H9 (cell line): Measurements from ENCODE around the gene SELENOV. TPM values are rescaled to one million over a fixed set of nuclear protein-coding genes. Genes with fewer than 3 reads are reported as not detected.
A peak's percentile ranks its signal among the peaks of the same experiment; 100 is the strongest.

Source experiments
- DNase-seq: peaks from one replicate; pipeline ENCODE4 v3.0.0-alpha.2; 2017
- H2AFZ ChIP-seq: one replicate; pipeline ENCODE4 v1.6.1; 2013; ENCODE audit warnings: mild to moderate bottlenecking, low read length, control low read depth, moderate library complexity
- H2AK5ac ChIP-seq: 2 replicates; pipeline ENCODE4 v1.6.1; 2013; ENCODE audit warnings: low read length, control low read depth, mixed read lengths; ENCODE audit not compliant: insufficient read length
- H2BK120ac ChIP-seq: one replicate; pipeline ENCODE4 v1.6.1; 2013; ENCODE audit warnings: low read depth, mild to moderate bottlenecking, low read length, control low read depth, inconsistent platforms; ENCODE audit not compliant: poor library complexity, severe bottlenecking
- H2BK12ac ChIP-seq: 2 replicates; pipeline ENCODE4 v1.6.1; 2013; ENCODE audit warnings: low read length, control low read depth, mixed read lengths, low read depth; ENCODE audit not compliant: insufficient read length
- H2BK15ac ChIP-seq: 2 replicates; pipeline ENCODE4 v1.6.1; 2013; ENCODE audit warnings: low read depth, low read length, control low read depth
- H2BK20ac ChIP-seq: one replicate; pipeline ENCODE4 v1.6.1; 2013; ENCODE audit warnings: low read depth, mild to moderate bottlenecking, low read length, control low read depth, inconsistent platforms; ENCODE audit not compliant: poor library complexity, severe bottlenecking
- H2BK5ac ChIP-seq: 2 replicates; pipeline ENCODE4 v1.6.1; 2013; ENCODE audit warnings: low read length, control low read depth, mixed read lengths; ENCODE audit not compliant: insufficient read length
- H3K14ac ChIP-seq: 2 replicates; pipeline ENCODE4 v1.6.1; 2013; ENCODE audit warnings: low read length, control low read depth; ENCODE audit not compliant: insufficient read depth
- H3K18ac ChIP-seq: 2 replicates; pipeline ENCODE4 v1.6.1; 2013; ENCODE audit warnings: low read depth, mild to moderate bottlenecking, mixed read lengths, low read length, control low read depth; ENCODE audit not compliant: insufficient read length
- H3K23ac ChIP-seq: 2 replicates; pipeline ENCODE4 v1.6.1; 2013; ENCODE audit warnings: low read length, control low read depth, mixed read lengths, low read depth; ENCODE audit not compliant: insufficient read length
- H3K23me2 ChIP-seq: 2 replicates; pipeline ENCODE4 v1.6.1; 2013; ENCODE audit warnings: low read depth, mild to moderate bottlenecking, mixed read lengths, low read length, control low read depth; ENCODE audit not compliant: insufficient read length, poor library complexity, severe bottlenecking
- H3K27ac ChIP-seq: 2 replicates; pipeline ENCODE4 v1.5.1; 2013; ENCODE audit warnings: low read length, control low read depth, mixed read lengths, low read depth; ENCODE audit not compliant: insufficient read length
- H3K27me3 ChIP-seq: 2 replicates; pipeline ENCODE4 v1.6.1; 2013; ENCODE audit warnings: low read length, control low read depth, inconsistent platforms; ENCODE audit not compliant: insufficient read depth
- H3K4ac ChIP-seq: 2 replicates; pipeline ENCODE4 v1.6.1; 2013; ENCODE audit warnings: low read depth, mild to moderate bottlenecking, control low read depth, inconsistent platforms, low read length, moderate library complexity
- H3K4me1 ChIP-seq: 2 replicates; pipeline ENCODE4 v1.6.1; 2013; ENCODE audit warnings: low read length, control low read depth, inconsistent platforms; ENCODE audit not compliant: insufficient read depth
- H3K4me2 ChIP-seq: 2 replicates; pipeline ENCODE4 v1.6.1; 2013; ENCODE audit warnings: low read length, control low read depth, mixed read lengths; ENCODE audit not compliant: insufficient read length, insufficient read depth
- H3K56ac ChIP-seq: 2 replicates; pipeline ENCODE4 v1.6.1; 2013; ENCODE audit warnings: low read depth, mild to moderate bottlenecking, mixed read lengths, low read length, control low read depth; ENCODE audit not compliant: insufficient read length
- H3K79me1 ChIP-seq: 2 replicates; pipeline ENCODE4 v1.6.1; 2013; ENCODE audit warnings: low read depth, mild to moderate bottlenecking, moderate library complexity, low read length, control low read depth, inconsistent platforms; ENCODE audit not compliant: insufficient read depth, poor library complexity, severe bottlenecking
- H3K79me2 ChIP-seq: 2 replicates; pipeline ENCODE4 v1.6.1; 2013; ENCODE audit warnings: low read length, control low read depth, inconsistent platforms; ENCODE audit not compliant: insufficient read depth
- H3K9ac ChIP-seq: 2 replicates; pipeline ENCODE4 v1.6.1; 2013; ENCODE audit warnings: low read length, control low read depth, mixed read lengths; ENCODE audit not compliant: insufficient read length; ENCODE audit errors: extremely low read depth
- H3K9me3 ChIP-seq: one replicate; pipeline ENCODE4 v1.6.1; 2013; ENCODE audit warnings: low read depth, low read length, inconsistent platforms; ENCODE audit not compliant: control insufficient read depth
- H3T11ph ChIP-seq: one replicate; pipeline ENCODE4 v1.6.1; 2013; ENCODE audit warnings: mild to moderate bottlenecking, low read length, control low read depth, inconsistent platforms
- H4K20me1 ChIP-seq: one replicate; pipeline ENCODE4 v1.6.1; 2013; ENCODE audit not compliant: control insufficient read depth, insufficient read length, insufficient read depth
- H4K5ac ChIP-seq: 2 replicates; pipeline ENCODE4 v1.6.1; 2013; ENCODE audit warnings: low read depth, mild to moderate bottlenecking, mixed read lengths, low read length, control low read depth; ENCODE audit not compliant: insufficient read length
- H4K8ac ChIP-seq: replicated peaks from 2 replicates; pipeline ENCODE4 v1.6.1; 2013; ENCODE audit warnings: low read length, control low read depth, mixed read lengths, low read depth; ENCODE audit not compliant: insufficient read length
- H4K91ac ChIP-seq: 2 replicates; pipeline ENCODE4 v1.6.1; 2013; ENCODE audit warnings: low read depth, mild to moderate bottlenecking, moderate library complexity, mixed read lengths, low read length, control low read depth; ENCODE audit not compliant: insufficient read length
- H3K27ac Mint-ChIP-seq, 3 experiments: 2 replicates in 2 of 3; 3 replicates in 1 of 3; pipeline ENCODE4 v1.8.0; 2020 to 2021; ENCODE audit warnings: mixed read lengths in 3 of 3, mild to moderate bottlenecking in 1 of 3, moderate library complexity in 1 of 3
- H3K27me3 Mint-ChIP-seq: 2 replicates; pipeline ENCODE4 v1.8.0; 2021; ENCODE audit warnings: low read depth, mild to moderate bottlenecking, moderate library complexity, mixed read lengths
- H3K36me3 Mint-ChIP-seq, 3 experiments: 2 replicates in 2 of 3; 3 replicates in 1 of 3; pipeline ENCODE4 v1.8.0; 2020 to 2021; ENCODE audit warnings: low read depth in 3 of 3, mixed read lengths in 3 of 3; ENCODE audit not compliant: insufficient read depth in 1 of 3
- H3K4me1 Mint-ChIP-seq, 2 experiments: 2 replicates each; pipeline ENCODE4 v1.8.0; 2020; ENCODE audit warnings: mixed read lengths in 2 of 2
- H3K4me3 Mint-ChIP-seq, 2 experiments: 2 replicates in 1 of 2; 3 replicates in 1 of 2; pipeline ENCODE4 v1.8.0; 2020 to 2021; ENCODE audit warnings: mild to moderate bottlenecking in 2 of 2, mixed read lengths in 2 of 2, moderate library complexity in 1 of 2
- H3K9me3 Mint-ChIP-seq, 2 experiments: 2 replicates in 1 of 2; 3 replicates in 1 of 2; pipeline ENCODE4 v1.8.0; 2020; ENCODE audit warnings: mild to moderate bottlenecking in 2 of 2, mixed read lengths in 2 of 2, moderate library complexity in 1 of 2
- WGBS: extraction: QIAGEN DNeasy Blood & Tissue Kit; methylation state at CpG from one replicate; pipeline ENCODE4 v1.1.7; 2013; ENCODE audit warnings: missing lambda C conversion rate, low lambda C conversion rate, mixed read lengths; ENCODE audit not compliant: insufficient read length; ENCODE audit errors: extremely low coverage; 5-methylcytosine and 5-hydroxymethylcytosine counted together
- long read RNA-seq: library from polyadenylated mRNA; unstranded; transcript quantifications from one replicate; pipeline ENCODE4 v2.0.0, GENCODE V29; 2020
- total RNA-seq: library from RNA; stranded (reverse); gene quantifications from 2 replicates; pipeline ENCODE4 v1.2.1, GENCODE V29; 2021
- TF ChIP-seq, protein P1 (sequence below): fragments of 200-600 bp; sonication (generic); conservative IDR thresholded peaks from 3 replicates; pipeline ENCODE4 v1.8.0; 2021; ENCODE audit warnings: antibody characterized with exemption, mild to moderate bottlenecking

SELENOV gene, protein sequence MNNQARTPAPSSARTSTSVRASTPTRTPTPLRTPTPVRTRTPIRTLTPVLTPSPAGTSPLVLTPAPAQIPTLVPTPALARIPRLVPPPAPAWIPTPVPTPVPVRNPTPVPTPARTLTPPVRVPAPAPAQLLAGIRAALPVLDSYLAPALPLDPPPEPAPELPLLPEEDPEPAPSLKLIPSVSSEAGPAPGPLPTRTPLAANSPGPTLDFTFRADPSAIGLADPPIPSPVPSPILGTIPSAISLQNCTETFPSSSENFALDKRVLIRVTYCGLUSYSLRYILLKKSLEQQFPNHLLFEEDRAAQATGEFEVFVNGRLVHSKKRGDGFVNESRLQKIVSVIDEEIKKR
- total RNA-seq = 6.7 and 6.9 TPM in 2 replicates
- long read RNA-seq, partial matches to known transcripts = 0 of 9 reads
- long read RNA-seq, other reads (novel, unspliced or antisense) = 4 of 9 reads

DNA sequence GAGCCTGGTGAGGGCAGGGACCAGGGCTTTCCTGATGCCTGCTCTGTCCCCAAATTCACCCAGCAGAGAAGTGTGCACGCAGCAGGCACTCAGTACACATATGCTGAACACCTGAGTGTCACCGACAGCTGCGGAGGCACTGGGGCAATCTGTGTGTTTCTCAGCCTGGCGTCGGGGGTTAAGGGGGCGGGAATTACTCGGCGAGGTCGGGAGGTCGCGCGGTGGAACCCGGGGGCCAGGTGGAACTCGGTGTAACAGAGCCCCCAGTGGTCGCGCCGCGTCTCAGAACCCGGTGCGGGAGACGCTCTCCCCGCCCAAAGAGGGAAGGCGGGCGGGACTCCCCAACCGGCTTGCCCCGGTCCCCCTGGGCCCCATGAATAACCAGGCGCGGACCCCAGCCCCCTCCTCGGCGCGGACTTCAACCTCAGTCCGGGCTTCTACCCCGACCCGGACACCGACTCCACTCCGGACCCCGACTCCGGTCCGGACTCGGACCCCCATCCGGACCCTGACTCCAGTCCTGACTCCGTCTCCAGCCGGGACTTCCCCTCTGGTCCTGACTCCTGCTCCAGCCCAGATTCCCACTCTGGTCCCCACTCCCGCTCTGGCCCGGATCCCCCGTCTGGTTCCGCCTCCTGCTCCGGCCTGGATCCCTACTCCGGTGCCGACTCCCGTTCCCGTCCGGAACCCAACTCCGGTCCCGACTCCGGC lies at the start of gene SELENOV:
TSS of gene SELENOV (plus strand) at position 300 of the 711 bp plus-strand sequence. CDS start at position 374, 74 bp downstream.
- H3K79me1 ChIP-seq = peaks cover 4% of the 10 kb centered on the region
- no peak within 1 kb of the TSS for H2BK120ac ChIP-seq
- no peak within 1 kb of the TSS for H3K27ac ChIP-seq
- H3T11ph ChIP-seq = no peak within 1 kb of the TSS
- no peak within 1 kb of the TSS for H2BK12ac ChIP-seq
- H3K14ac ChIP-seq = peak within 1 kb of the TSS; percentile 47
- no peak within 1 kb of the TSS for H4K5ac ChIP-seq
- Mint-ChIP-seq H3K27me3 (peaks cover 51% of the 10 kb centered on the region), H3K9me3 (no peaks in the 10 kb centered on the region; a peak in 1 of 5 replicates), H3K27ac (peak within 1 kb of the TSS in 1 of 3 experiments; percentile 79; a peak in 1 of 7 replicates), H3K4me3 (peak within 1 kb of the TSS; percentile 88 to 90), H3K36me3 (peaks cover 7 to 10% (median 10%) of the 10 kb centered on the region in 3 experiments; a peak in 6 of 7 replicates), H3K4me1 (peaks cover 25 to 27% of the 10 kb centered on the region in 2 experiments)
- H2AFZ ChIP-seq = no peak within 1 kb of the TSS
- no peaks in the 10 kb centered on the region for H3K9me3 ChIP-seq
- no CpG with 5 or more reads among the region's 56 CpGs for WGBS
- H3K23ac ChIP-seq = no peak within 1 kb of the TSS
- no peaks in the 10 kb centered on the region for H3K27me3 ChIP-seq
- no peak within 1 kb of the TSS for H4K8ac ChIP-seq
- peaks cover 3% of the 10 kb centered on the region; the same call in 1 of the 2 replicates for H3K4me1 ChIP-seq
- H2BK5ac ChIP-seq = no peak within 1 kb of the TSS
- peak within 1 kb of the TSS; percentile 69 for H3K9ac ChIP-seq
- no peak within 1 kb of the TSS for H2BK15ac ChIP-seq
- H2BK20ac ChIP-seq = no peak within 1 kb of the TSS
- H4K91ac ChIP-seq = no peak within 1 kb of the TSS
- no peaks in the 10 kb centered on the region for H4K20me1 ChIP-seq
- H3K18ac ChIP-seq = peak within 1 kb of the TSS; percentile 37
- TF ChIP-seq, protein P1, sequence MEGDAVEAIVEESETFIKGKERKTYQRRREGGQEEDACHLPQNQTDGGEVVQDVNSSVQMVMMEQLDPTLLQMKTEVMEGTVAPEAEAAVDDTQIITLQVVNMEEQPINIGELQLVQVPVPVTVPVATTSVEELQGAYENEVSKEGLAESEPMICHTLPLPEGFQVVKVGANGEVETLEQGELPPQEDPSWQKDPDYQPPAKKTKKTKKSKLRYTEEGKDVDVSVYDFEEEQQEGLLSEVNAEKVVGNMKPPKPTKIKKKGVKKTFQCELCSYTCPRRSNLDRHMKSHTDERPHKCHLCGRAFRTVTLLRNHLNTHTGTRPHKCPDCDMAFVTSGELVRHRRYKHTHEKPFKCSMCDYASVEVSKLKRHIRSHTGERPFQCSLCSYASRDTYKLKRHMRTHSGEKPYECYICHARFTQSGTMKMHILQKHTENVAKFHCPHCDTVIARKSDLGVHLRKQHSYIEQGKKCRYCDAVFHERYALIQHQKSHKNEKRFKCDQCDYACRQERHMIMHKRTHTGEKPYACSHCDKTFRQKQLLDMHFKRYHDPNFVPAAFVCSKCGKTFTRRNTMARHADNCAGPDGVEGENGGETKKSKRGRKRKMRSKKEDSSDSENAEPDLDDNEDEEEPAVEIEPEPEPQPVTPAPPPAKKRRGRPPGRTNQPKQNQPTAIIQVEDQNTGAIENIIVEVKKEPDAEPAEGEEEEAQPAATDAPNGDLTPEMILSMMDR = peak; percentile 55
- H3K56ac ChIP-seq = no peak within 1 kb of the TSS
- H3K79me2 ChIP-seq = no peaks in the 10 kb centered on the region; the same call in 1 of the 2 replicates
- peaks cover 10% of the 10 kb centered on the region for H3K23me2 ChIP-seq
- no peak within 1 kb of the TSS for H2AK5ac ChIP-seq
- peak; percentile 83 for DNase-seq
- H3K4me2 ChIP-seq = peak within 1 kb of the TSS; percentile 33
- H3K4ac ChIP-seq = no peak within 1 kb of the TSS
